NCI-H2171 (cell line): ENCODE data around the gene MYOC.
A peak's percentile ranks its signal among the peaks of the same experiment; 100 is the strongest.
"Not testable (repeated sequence)": the region's sequence is repeated elsewhere in the genome, so short reads cannot be mapped to it uniquely, and the experiment has no call there.

Source experiments
- DNase-seq: peaks from one replicate; lab custom pipeline; 2025; lab: John Stamatoyannopoulos, UW

MYOC gene

DNA sequence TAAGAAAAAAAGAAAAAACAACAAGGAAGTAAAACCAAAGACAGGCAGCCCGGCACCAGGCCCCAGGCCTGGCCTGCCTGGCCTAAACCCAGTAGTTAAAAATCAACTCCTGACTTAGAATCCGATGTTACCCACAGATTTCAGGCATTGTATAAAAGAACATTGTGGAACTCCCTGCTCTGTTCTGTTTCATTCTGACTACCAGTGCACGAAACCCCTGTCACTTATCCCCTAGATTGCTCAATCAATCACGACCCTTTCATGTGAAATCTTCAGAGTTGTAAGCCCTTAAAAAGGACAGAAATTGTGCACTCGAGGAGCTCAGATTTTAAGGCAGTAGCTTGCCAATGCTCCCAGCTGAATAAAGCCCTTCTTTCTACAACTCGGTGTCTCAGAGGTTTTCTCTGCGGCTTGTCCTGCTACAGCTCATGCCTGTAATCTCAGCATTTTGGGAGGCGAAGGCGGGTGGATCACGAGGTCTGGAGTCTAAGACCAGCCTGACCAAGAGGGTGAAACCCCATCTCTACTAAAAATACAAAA lies 46.0 kb downstream of the MYOC start:
- DNase-seq, result no peak

GRCh38 chr1:171603042-171603441 lies 49.4 kb downstream of the MYOC start:
- not testable (repeated sequence) for DNase-seq

GRCh38 chr1:171600862-171601261 lies 51.6 kb downstream of the MYOC start:
- no peak for DNase-seq

DNA sequence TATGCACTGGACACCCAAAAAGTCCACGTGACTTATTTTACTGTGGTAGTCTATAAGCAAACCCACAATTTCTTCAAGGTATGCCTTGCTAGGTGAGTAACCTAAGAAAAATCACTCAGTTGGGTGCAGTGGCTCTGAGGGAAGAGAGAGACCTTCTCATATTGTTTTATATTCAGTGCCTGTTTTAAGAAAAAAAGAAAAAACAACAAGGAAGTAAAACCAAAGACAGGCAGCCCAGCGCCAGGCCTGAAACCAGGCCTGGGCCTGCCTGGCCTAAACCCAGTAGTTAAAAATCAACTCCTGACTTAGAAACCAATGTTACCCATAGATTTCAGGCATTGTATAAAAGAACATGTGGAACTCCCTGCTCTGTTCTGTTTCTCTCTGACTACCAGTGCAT lies 52.2 kb downstream of the MYOC start:
- not testable (repeated sequence) for DNase-seq

DNA sequence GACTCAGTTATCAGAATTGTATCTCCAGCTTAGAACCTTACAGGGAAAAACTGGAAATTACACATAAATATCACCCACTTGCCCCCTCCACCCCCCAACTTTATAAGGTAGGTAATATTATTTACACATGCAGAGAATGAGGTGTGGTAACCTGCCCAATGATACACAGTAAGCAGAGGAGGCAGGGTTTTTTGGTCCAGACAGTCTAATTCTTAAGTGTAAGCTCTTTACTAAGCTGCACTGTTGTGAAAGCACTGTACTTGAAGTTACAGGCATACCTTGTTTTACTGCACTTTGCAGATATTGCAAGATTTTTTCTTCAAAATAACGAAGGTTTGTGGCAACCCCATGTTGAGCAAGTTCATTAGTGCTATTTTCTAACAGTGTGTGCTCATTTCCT lies 55.3 kb downstream of the MYOC start:
- no peak for DNase-seq

GRCh38 chr1:171596705-171597104 lies 55.8 kb downstream of the MYOC start:
- no peak for DNase-seq

DNA sequence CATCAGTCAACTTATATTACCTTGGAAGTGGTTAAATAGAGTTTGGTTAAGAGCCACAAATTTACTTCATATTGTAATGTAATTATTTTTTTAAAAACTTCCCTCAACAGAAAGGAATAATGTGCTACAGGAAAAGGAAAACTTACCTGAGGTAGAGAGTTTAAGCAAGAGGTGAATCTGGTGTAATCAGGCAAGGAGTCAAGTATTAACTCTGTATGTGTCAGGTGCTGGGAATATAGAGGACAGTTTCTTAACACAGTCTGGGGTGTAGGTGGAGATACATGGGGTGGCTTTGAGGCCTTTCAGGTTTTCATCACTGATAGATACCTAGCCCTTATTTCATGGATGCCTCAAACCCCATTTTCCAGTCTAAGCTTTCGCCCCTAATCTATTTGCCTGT lies 56.4 kb downstream of the MYOC start:
- no peak for DNase-seq

GRCh38 chr1:171595324-171595723 lies 57.2 kb downstream of the MYOC start:
- no peak for DNase-seq

DNA sequence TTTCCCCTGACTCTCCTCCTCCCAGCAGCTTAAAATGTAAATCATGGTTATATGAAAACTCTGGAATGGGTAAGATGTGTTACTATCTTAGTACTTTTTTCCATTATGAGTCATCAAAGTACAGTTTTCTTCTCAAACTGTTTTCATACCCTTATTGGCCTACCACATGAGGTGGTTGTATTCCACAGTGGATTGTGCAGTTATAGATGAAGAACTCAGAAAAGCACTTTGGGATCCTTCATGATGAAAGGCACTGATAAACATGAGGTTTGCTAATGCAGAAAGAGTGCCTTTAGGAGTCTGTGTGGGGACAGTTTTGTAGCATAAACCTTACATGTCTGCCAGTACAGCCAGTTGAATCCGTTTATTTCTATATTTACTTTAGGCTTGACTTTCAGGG lies 62.5 kb downstream of the MYOC start:
- DNase-seq, result no peak

- DNase-seq, result no peak
These were observed 64.3 kb downstream of the MYOC start for GRCh38 chr1:171588230-171588629.

DNA sequence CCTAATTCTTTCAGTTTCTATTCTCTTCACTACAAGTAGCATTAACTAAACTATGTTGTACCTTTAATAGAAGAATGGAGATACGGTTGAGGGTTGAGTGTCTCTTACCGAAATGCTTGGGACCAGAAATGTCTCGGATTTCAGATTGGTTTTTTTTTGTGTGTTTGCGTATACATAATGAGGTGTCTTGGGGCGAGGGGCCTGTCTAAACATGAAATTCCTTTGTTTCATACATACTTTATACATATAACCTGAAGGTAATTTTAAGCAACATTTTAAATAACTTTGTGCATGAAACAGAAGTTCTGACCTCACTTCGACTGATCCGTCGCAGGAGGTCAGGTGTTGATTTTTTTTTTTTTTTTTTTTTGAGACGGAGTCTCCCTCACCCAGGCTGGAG lies 66.8 kb downstream of the MYOC start:
- DNase-seq, result peak; percentile 37
